G401.6 (cell line): Measurements from ENCODE around the gene HECTD2.
"Not testable (repeated sequence)": the region's sequence is repeated elsewhere in the genome, so short reads cannot be mapped to it uniquely, and the experiment has no call there.

Experiments used
- FAIRE-seq: peaks from 2 replicates; lab custom pipeline; 2012; peaks lifted over from hg19 to GRCh38; lab: Jason Lieb, UNC

The HECTD2 gene, protein sequence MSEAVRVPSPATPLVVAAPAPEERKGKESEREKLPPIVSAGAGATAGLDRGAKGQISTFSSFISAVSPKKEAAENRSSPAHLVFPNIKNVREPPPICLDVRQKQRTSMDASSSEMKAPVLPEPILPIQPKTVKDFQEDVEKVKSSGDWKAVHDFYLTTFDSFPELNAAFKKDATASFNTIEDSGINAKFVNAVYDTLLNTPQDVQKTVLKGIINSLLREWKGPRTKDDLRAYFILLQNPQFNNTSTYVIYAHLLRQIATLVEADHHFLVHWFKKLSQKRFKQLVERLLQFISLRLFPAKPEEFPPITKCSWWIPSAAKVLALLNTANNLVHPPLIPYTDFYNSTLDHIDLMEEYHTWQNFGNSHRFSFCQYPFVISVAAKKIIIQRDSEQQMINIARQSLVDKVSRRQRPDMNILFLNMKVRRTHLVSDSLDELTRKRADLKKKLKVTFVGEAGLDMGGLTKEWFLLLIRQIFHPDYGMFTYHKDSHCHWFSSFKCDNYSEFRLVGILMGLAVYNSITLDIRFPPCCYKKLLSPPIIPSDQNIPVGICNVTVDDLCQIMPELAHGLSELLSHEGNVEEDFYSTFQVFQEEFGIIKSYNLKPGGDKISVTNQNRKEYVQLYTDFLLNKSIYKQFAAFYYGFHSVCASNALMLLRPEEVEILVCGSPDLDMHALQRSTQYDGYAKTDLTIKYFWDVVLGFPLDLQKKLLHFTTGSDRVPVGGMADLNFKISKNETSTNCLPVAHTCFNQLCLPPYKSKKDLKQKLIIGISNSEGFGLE

DNA sequence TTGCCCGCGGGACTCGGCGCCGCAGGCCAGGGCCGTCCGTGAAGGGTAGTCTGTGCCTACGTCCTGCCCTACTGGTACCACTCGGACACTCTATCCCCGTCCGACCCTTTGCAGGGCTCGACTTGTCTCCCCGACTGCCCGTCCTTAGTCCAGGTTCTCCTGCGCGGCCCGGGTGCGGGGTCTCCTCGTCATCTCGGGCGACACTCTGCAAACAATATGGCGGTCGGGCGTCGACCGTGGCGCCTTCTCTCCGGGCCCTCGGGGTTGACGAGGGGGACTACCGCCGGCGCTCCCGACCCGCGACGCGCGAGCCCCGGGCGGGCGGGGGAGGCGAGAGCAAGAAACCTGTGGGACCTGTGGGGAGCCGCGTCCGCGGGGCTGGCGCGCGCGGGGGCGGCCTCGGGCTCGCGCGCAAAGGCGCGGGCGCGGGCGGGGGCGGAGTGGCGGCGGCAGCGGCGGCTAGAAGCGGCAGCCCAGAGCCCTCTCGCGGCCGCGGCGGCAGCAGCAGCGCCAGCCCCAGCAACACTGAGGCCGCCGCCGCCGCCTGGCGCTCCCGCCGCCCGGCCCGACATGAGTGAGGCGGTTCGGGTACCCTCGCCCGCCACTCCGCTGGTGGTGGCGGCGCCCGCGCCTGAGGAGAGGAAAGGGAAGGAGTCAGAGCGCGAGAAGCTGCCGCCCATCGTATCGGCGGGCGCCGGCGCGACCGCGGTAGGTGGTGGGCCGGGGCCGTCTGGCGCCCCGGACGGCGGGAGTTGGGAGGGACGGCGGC, at the start of gene HECTD2:
Gene HECTD2 (plus strand): TSS at position 476 of the 769 bp plus-strand sequence. CDS start 95 bp downstream, at position 571.
- no peak for FAIRE-seq

- FAIRE-seq: no peak
Observed at GRCh38 chr10:91360461-91360860, 49.7 kb upstream of the HECTD2 start.

GRCh38 chr10:91365519-91365918, 44.6 kb upstream of the HECTD2 start:
- FAIRE-seq: not testable (repeated sequence)

DNA sequence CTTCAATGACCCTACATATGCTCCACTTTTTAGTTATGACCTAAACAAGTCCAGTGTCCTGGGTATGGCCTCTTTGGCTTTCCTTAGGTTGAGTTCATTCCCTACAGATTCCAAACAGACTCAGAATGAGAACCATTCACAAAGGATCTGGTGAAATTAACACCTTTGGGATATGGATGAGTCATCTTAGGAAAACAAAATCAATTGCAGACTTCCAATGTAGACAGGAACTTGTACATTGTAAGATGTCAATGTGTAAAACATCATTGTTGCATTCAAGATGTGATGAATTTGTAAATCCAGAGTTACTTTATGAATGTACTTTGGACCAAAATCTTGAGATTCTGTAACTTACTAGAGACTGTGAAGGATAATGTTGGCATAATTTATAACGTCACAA, 43.4 kb upstream of the HECTD2 start:
- FAIRE-seq: no peak

- FAIRE-seq: no peak
Observed at GRCh38 chr10:91367127-91367531, 43.0 kb upstream of the HECTD2 start.

DNA sequence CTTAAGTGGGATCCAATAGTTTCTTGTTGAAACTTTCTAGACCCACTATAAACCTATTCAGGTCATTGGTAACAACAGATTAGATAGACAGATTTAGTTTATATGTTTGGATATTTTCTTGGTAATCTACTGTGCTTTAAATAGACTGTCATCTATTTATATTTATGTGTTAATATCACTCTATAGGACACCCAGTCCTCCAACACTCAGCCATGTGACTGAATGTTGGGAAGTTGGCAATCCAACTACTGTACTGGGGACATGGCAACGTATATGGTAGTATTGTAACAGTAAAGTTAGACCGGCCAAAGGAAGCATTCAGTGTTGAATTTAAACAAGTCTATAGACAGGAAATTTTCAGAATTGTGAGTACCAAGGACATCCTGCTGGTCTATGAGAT, 42.6 kb upstream of the HECTD2 start:
- FAIRE-seq: no peak

- FAIRE-seq: not testable (repeated sequence)
Observed at GRCh38 chr10:91369978-91370589, 40.1 kb upstream of the HECTD2 start.

- no peak for FAIRE-seq
Observed at GRCh38 chr10:91374052-91374451, 36.1 kb upstream of the HECTD2 start.

DNA sequence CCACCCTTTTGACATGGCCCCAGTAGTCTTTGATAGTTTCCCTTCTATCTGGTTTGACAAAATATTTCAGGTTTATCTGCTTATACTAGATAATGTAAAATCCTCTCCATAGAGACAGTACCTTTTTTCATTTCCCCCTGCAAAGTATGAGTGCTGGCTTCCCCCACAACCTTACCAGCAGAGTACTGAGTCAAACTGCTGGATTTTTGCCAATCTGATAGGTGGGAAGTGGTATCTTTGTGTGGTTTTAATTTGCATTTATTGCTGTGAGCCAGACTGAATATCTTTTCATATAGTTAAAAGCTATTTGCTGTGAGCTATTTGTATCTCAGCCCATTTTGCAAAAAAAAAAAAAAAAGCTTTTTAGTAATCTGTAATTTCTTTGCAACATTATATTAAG, 32.1 kb upstream of the HECTD2 start:
- no peak for FAIRE-seq

- FAIRE-seq: no peak
Observed at GRCh38 chr10:91380873-91381256, 29.3 kb upstream of the HECTD2 start.

- FAIRE-seq: no peak
Observed at GRCh38 chr10:91381257-91381891, 28.8 kb upstream of the HECTD2 start.

GRCh38 chr10:91385306-91386085, 24.6 kb upstream of the HECTD2 start:
- no peak for FAIRE-seq

GRCh38 chr10:91389636-91390512, 20.3 kb upstream of the HECTD2 start:
- peak; percentile 96 for FAIRE-seq

DNA sequence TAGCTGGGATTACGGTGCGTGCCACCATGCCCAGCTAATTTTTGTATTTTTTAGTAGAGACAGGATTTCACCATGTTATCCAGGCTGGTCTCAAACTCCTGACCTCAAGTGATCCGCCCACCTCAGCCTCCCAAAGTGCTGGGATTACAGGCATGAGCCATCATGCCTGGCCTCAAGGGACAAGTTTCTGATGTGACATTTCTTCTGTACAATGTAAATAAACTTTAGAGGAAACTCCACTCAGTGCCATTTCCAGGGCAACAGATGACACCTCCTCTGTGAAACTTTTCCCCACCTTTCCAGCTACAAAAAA, 19.7 kb upstream of the HECTD2 start:
- not testable (repeated sequence) for FAIRE-seq

DNA sequence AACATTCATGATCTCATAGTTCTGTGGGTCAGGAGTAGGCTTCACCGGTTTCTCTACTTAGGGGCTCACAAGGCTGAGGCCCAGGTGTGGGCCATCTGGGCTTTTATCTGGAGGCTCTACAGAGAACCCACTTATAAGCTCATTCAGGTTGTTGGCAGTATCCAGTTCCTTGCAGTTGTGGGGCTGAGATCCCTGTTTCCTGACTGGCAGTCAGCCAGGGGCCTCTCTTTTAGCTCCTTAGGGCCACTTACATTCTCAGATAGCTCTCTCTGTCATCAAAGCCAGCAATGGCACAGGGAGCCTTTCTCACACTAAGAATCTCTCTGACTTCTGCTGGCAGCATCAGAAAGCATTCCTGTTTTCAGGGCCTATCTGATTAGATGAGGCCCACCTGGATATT, 18.2 kb upstream of the HECTD2 start:
- FAIRE-seq: no peak

- no peak for FAIRE-seq
Observed at GRCh38 chr10:91406322-91406721, 3.8 kb upstream of the HECTD2 start.

DNA sequence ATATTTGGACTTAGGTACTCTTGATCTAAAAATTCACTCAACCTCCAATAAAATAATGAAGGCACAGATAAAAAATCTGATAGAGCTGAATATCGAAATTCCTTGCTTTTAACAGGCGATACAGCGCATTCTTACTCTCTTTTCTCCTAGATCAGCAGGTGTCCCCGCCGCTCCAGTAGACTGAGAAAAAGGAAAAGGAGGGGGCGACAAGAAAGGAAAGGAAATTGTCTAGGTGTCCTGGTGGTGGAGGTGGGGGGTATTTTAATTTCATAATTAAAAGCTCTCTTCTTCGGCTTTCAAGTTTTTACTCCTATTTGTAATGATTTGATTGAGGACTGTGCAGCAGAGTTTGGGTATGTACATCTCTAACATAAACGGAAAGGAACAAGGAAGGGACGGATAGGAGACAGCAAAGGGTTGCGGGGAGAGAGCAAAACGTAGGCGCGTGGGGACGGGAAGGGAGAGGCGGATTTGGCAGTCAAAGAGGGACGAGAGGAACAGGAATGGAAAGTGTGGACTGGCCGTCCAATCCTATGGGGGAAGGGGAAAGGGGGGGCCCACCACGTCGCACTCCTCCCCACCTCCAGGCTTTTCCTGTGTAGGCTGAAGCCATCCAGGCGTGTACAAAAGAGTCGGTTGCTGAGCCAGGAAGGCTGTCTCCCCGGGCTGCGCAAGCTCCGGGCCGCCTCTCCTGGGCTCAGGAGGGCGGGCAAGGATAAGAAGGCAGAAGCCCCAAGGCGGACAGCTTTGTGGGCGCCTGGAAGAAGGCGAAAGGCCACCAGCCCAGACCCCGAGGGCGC, 875 bp upstream of the HECTD2 start:
- FAIRE-seq: peak; percentile 49

- FAIRE-seq: no peak
Observed at GRCh38 chr10:91410638-91411371, 661 bp downstream of the HECTD2 start.

- FAIRE-seq: no peak
Observed at GRCh38 chr10:91411621-91412020, 1.5 kb downstream of the HECTD2 start.
